ENCODE data around the gene PKMYT1.

The PKMYT1 gene

GRCh38 chr16:3017794-3018506 lies 37.7 kb upstream of the PKMYT1 start, which contains the start of gene CLDN6:
TSS of gene CLDN6 (minus strand) at chr16:3018183. CDS start at chr16:3016021, 2,162 bp downstream.
- DNase-seq (ENCODE audit: low spot score), result no peak

GRCh38 chr16:3017344-3017743 lies 37.1 kb upstream of the PKMYT1 start:
- DNase-seq (ENCODE audit: low spot score), result no peak

GRCh38 chr16:3015865-3016521 lies 35.7 kb upstream of the PKMYT1 start:
- DNase-seq (ENCODE audit: low spot score), result no peak

- no peak for DNase-seq (ENCODE audit: low spot score)
Measured at GRCh38 chr16:3014971-3015370, 34.7 kb upstream of the PKMYT1 start.

GRCh38 chr16:3013998-3014690 lies 33.9 kb upstream of the PKMYT1 start:
- DNase-seq (ENCODE audit: low spot score), result no peak

GRCh38 chr16:3013491-3013951 lies 33.3 kb upstream of the PKMYT1 start:
- DNase-seq (ENCODE audit: low spot score), result no peak

GRCh38 chr16:3012828-3013420 lies 32.7 kb upstream of the PKMYT1 start, which contains the start of gene CLDN9:
TSS of gene CLDN9 (plus strand) at chr16:3012923. CDS start at chr16:3013363, 440 bp downstream.
- DNase-seq (ENCODE audit: low spot score), result no peak

GRCh38 chr16:3012246-3012645 lies 32.0 kb upstream of the PKMYT1 start:
- DNase-seq (ENCODE audit: low spot score), result no peak

- DNase-seq (ENCODE audit: low spot score), result no peak
Measured at GRCh38 chr16:3010510-3010909, 30.3 kb upstream of the PKMYT1 start.

- DNase-seq (ENCODE audit: low spot score), result no peak
Measured at GRCh38 chr16:3009568-3010390, 29.5 kb upstream of the PKMYT1 start.

- DNase-seq (ENCODE audit: low spot score), result no peak
Measured at GRCh38 chr16:3008690-3009037, 28.4 kb upstream of the PKMYT1 start.

- DNase-seq (ENCODE audit: low spot score), result no peak
Measured at GRCh38 chr16:3007957-3008689, 27.9 kb upstream of the PKMYT1 start.

GRCh38 chr16:3007059-3007956 lies 27.1 kb upstream of the PKMYT1 start:
- no peak for DNase-seq (ENCODE audit: low spot score)

- no peak for DNase-seq (ENCODE audit: low spot score)
Measured at GRCh38 chr16:3004781-3005284, 24.6 kb upstream of the PKMYT1 start.

- DNase-seq (ENCODE audit: low spot score), result no peak
Measured at GRCh38 chr16:3004319-3004718, 24.1 kb upstream of the PKMYT1 start.

- peak; percentile 99 for DNase-seq (ENCODE audit: low spot score)
Measured at GRCh38 chr16:3003582-3004270, 23.5 kb upstream of the PKMYT1 start.

- DNase-seq (ENCODE audit: low spot score), result no peak
Measured at GRCh38 chr16:3001316-3001715, 21.1 kb upstream of the PKMYT1 start.

GRCh38 chr16:3000540-3000939 lies 20.3 kb upstream of the PKMYT1 start:
- DNase-seq (ENCODE audit: low spot score), result no peak

GRCh38 chr16:2999929-3000328 lies 19.7 kb upstream of the PKMYT1 start:
- DNase-seq (ENCODE audit: low spot score), result no peak
